ENCODE measurements around the gene C9orf85. TPM values are rescaled to one million over a fixed set of nuclear protein-coding genes. Genes with fewer than 3 reads are reported as not detected.

C9orf85 gene
- total and polyA plus RNA-seq, 10 of the 15 experiments (the other 5 are each of a cell fraction or from before 2014, with no cell fraction given): 9.1 to 22.6 (median 16.4) TPM

GRCh38 chr9:71955300-71955915, 44.0 kb downstream of the C9orf85 start:
- TF ChIP-seq NR2F1 (conservative IDR thresholded peaks at IDR 0.05): peak; percentile 68
- TF ChIP-seq ZNF687 (IDR thresholded peaks at IDR 0.05): 0 out of 2 replicates have a peak, but pooled peaks have one; percentile 39
- TF ChIP-seq NFYB (IDR thresholded peaks at IDR 0.05; ENCODE audit: insufficient read depth, low read depth, low read length): peak; percentile 50; the same call in 1 of the 2 replicates
- TF ChIP-seq RELB (IDR thresholded peaks at IDR 0.05; ENCODE audit: low read depth): no peak
- peak; percentile 90 for TF ChIP-seq SPI1 (IDR thresholded peaks at IDR 0.05; ENCODE audit: borderline replicate concordance, insufficient read depth, low read depth, low read length)
- TF ChIP-seq IKZF1 (conservative IDR thresholded peaks at IDR 0.05): peak; percentile 48; the same call in 1 of the 2 replicates
- TF ChIP-seq ZNF622 (IDR thresholded peaks at IDR 0.05): no peak; the same call in 1 of the 2 replicates
- no peak for TF ChIP-seq EZH2 (IDR thresholded peaks at IDR 0.05; ENCODE audit: borderline replicate concordance, control insufficient read depth, low read depth, low read length)
- peak; percentile 15 for TF ChIP-seq ZZZ3 (IDR thresholded peaks at IDR 0.05; ENCODE audit: control insufficient read depth, insufficient read length, low read depth)
- peak in 1 of 2 experiments; percentile 27; a peak in 1 of 4 replicates for TF ChIP-seq IKZF2 (IDR thresholded peaks at IDR 0.05)
- FAIRE-seq: peak; percentile 73

More at GRCh38 chr9:71955300-71955915, 44.0 kb downstream of the C9orf85 start:
- ATAC-seq (peak; percentile 93), DNase-seq (ENCODE audit: low read depth, low spot score) (no peak)
- no TSS peak for BruUV-seq (replicated peaks)
- intact Hi-C loops (cut with micrococcal nuclease; ENCODE audit: unreplicated experiment): no loop called here
- Histone ChIP-seq H3K27me3 (replicated peaks in 1 of 2; ENCODE audit: control insufficient read depth in 2 of 2, insufficient read depth in 2 of 2, low read length in 1 of 2) (no peaks in the 10 kb centered on the region), H3K9me3 (replicated peaks; ENCODE audit: control insufficient read depth, insufficient read depth, low read length) (no peaks in the 10 kb centered on the region), H3K4me1 (ENCODE audit: control insufficient read depth, insufficient read depth, low read length) (no peaks in the 10 kb centered on the region), H2AFZ (ENCODE audit: control insufficient read depth, low read depth, low read length) (no peak overlapping the region), H3K4me2 (ENCODE audit: control insufficient read depth, insufficient read depth) (no peak overlapping the region), H3K4me3 (no peak overlapping the region), H3K36me3 (ENCODE audit: control insufficient read depth in 2 of 2, insufficient read depth in 2 of 2, low read length in 1 of 2) (no peaks in the 10 kb centered on the region; a peak in 1 of 4 replicates), H3K9ac (ENCODE audit: control insufficient read depth, insufficient read depth, low read length) (no peak overlapping the region), H3K27ac (ENCODE audit: control insufficient read depth, insufficient read depth) (no peak overlapping the region), H3K79me2 (ENCODE audit: control insufficient read depth, insufficient read depth, low read length) (no peaks in the 10 kb centered on the region), H4K20me1 (ENCODE audit: control insufficient read depth, insufficient read depth) (no peaks in the 10 kb centered on the region)
- RAD21 ChIA-PET (ENCODE audit: unreplicated experiment): interaction anchor here (1.4 kb wide), 1 partner anchor 326 kb away, joined by 3 read pairs; no protein-coding TSS in a partner anchor
- CTCF ChIA-PET: interaction anchor here (1.0 to 1.3 kb wide), 2 partner anchors 28 to 41 kb away, joined by 3 read pairs; no protein-coding TSS in a partner anchor
- 50% methylated on average over 1 of the region's 1 CpG for WGBS (ENCODE audit: insufficient coverage, insufficient replicate concordance, low lambda C conversion rate, missing lambda C conversion rate)
- POLR2A ChIA-PET: interaction anchor here (1.1 to 1.9 kb wide), 2 partner anchors 41 to 44 kb away, joined by 4 read pairs; partner anchors contain the start of genes ABHD17B and C9orf85
- SMC1A ChIA-PET (ENCODE audit: uncharacterized antibody, unreplicated experiment): interaction anchor here (0.8 to 1.8 kb wide), 4 partner anchors 30 to 68 kb away, joined by 3 to 6 read pairs (median 4); no protein-coding TSS in a partner anchor
- in situ Hi-C loops (cut with MboI): no loop called here
